ENCODE measurements around the gene TMEM38B.
"Not testable (repeated sequence)": the region's sequence is repeated elsewhere in the genome, so short reads cannot be mapped to it uniquely, and the experiment has no call there.

Gene TMEM38B

DNA sequence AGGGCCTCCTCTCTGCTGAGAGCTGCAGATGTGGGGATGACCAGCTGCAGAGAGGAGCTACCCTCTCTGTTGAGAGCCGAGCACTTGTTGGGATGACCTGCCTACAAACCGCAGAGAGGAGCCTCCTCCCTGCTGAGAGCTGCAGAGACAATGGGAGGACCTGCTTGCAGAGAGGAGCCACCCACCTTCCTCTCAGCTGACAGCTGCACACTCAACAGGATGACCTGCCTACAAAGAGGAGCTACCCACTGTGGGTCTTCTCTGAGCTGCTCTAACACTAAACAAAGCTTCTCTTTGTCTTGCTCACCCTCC, 19.6 kb downstream of the TMEM38B start:
- no peak for DNase-seq (ENCODE audit: low read depth in 1 of 2, low spot score in 1 of 2)

DNA sequence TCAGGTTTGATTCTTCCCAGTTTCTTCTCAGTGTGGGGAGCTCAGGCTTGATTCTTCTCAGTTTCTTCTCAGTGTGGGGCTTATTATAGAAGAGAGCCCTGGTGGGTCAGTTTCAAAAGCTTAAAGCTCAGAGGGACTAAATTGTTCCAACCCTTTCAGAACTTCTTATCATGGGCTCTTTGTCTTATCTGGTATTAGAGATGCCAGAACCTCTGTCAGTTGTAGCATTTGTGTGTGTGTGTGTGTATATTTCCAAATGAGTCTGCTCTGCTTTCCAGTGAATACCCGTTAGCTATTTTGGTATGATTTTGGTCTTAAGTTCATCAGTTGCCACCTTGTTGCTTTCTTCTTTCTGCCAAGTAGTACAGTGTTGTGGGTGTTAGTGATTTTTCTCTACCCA, 21.8 kb downstream of the TMEM38B start:
- no peak for DNase-seq (ENCODE audit: low read depth in 1 of 2, low spot score in 1 of 2)

DNA sequence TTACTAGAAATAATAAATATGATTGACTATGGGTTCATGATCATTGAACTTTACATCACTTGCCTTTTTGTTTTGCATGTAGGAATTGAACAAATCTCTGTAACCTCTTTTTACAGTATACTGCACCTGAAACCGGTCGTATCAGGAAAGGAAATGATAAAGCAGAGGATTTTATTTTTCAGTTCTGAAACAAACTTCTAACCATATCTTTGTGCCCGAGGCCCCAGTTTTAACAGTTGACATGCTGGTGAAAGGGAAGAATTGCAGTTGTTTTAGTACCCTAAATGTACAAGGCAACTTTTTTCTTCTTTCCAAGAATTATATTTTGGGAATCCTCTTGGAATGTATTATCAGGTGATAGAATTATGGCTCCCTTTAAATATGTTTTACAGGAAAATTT, 27.8 kb downstream of the TMEM38B start:
- no peak for DNase-seq (ENCODE audit: low read depth in 1 of 2, low spot score in 1 of 2)

DNA sequence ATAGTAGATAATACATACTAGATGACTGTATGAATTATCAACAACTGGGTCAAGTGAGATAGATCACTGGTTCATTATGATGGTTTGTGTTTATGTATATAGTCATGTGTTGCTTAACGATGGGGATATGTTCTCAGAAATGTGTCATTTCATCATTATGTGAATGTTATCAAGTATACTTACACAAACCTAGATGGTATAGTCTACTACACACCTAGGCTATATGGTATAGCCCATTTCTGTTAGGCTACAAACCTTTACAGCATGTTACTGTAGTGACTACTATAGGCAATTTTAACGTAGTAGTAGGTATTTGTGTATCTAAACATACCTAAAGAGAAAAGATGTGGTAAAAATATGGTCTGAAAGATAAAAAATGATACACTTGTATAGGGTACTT, 31.0 kb downstream of the TMEM38B start:
- no peak for DNase-seq (ENCODE audit: low read depth in 1 of 2, low spot score in 1 of 2)

DNA sequence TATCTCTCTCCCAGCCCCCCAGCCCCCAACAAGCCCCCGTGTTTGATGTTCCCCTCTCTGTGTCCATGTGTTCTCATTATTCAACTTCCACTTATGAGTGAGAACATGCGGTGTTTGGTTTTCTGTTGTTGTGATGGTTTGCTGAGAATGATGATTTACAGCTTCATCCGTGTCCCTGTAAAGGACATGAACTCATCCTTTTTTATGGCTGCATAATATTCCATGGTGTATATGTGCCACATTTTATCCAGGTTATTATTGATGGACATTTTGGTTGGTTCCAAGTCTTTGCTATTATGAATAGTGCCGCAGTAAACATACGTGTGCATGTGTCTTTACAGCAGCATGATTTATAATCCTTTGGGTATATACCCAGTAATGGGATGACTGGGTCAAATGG, 33.9 kb downstream of the TMEM38B start:
- DNase-seq (ENCODE audit: low read depth in 1 of 2, low spot score in 1 of 2): not testable (repeated sequence)

DNA sequence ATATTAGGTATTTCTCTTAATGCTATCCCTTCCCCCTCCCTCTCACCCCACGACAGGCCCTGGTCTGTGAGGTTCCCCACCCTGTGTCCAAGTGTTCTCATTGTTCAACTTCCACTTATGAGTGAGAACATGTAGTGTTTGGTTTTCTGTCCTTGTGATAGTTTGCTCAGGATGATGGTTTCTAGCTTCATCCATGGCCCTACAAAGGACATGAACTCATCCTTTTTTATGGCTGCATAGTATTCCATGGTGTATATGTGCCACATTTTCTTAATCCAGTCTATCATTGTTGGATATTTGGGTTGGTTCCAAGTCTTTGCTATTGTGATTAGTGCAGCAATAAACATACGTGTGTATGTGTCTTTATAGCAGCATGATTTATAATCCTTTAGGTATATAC, 37.1 kb downstream of the TMEM38B start:
- DNase-seq (ENCODE audit: low read depth in 1 of 2, low spot score in 1 of 2): not testable (repeated sequence)

DNA sequence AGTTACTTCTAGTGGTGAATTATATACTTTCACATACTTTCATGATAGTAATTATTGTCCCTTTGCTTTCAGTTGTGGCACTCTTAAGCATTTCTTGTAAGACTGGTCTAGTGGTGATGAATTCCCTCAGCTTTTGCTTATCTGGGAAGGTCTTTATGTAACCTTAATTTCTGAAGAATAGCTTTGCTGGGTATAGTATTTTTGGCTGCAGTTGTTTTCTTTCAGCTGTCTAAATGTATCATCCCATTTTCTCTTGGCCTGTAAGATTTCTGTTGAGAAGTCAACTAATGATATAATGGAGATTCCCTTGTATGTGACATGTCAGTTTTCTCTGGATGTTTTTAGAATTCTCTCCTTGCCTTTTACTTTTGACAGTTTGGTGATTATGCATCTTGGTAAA, 41.0 kb downstream of the TMEM38B start:
- no peak for DNase-seq (ENCODE audit: low read depth in 1 of 2, low spot score in 1 of 2)

DNA sequence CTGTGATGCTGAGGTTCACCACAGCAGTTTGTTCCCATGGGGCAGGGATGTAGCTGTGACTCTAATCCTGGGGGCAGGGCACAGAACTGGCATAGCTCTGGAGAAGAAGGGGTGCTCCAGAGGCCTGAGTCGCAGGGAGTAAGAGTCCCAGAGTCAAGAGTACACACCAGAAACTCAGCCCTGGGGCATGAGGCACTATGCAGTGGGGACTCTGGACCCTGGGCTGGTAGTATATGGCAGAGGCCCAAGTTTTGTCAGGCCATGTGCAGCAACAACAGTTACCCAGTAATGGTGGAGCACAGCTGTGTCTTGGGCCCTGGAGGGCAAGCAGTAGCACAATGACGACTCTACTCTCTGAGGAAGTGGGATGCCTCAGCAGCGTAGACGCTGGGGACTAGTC, 42.9 kb downstream of the TMEM38B start:
- no peak for DNase-seq (ENCODE audit: low read depth in 1 of 2, low spot score in 1 of 2)

DNA sequence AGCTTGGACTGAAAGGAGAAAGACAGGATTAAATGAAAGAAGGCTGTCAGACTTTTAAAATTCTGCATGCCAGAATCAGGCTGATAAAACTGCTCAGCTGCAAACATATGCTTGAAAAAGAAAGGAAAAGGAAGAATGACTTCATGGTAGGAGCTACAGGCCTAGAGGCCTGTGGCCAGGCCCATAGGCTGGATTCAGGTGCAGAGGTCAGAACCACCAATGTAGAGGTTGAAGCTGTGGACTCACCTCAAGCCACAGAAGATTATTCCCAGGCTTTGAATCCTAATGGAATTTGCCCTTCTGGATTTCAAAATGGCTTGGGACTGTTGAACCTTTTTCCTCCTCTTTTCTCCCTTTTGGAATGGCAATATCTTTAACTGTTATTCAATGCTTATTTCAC, 47.7 kb downstream of the TMEM38B start:
- no peak for DNase-seq (ENCODE audit: low read depth in 1 of 2, low spot score in 1 of 2)

DNA sequence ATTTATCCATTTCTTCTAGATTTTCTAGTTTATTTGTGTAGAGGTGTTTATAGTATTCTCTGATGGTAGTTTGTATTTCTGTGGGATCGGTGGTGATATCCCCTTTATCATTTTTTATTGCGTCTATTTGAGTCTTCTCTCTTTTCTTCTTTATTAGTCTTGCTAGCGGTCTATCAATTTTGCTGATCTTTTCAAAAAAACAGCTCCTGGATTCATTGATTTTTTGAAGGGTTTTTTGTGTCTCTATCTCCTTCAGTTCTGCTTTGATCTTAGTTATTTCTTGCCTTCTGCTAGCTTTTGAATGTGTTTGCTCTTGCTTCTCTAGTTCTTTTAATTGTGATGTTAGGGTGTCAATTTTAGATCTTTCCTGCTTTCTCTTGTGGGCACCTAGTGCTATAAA, 53.0 kb downstream of the TMEM38B start:
- not testable (repeated sequence) for DNase-seq (ENCODE audit: low read depth in 1 of 2, low spot score in 1 of 2)

DNA sequence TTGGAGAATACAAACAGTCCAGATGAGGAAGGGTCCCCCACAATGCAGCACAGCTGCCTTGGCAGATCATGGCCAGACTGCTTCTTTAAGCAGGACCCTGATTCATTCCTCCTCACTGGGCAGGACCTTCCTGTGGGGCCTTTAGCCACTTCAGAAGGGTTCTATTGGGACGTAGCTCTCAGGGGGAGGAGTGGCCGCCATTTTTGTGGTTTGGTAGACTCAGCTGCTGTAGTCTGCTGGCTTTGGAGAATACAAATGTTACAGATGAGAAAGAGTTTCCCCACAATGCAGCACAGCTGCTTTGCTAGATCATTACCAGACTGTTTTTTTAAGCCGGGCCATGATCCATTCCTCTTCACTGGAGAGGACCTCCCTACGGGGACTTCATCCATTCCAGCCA, 57.4 kb downstream of the TMEM38B start:
- DNase-seq (ENCODE audit: low read depth in 1 of 2, low spot score in 1 of 2): no peak

DNA sequence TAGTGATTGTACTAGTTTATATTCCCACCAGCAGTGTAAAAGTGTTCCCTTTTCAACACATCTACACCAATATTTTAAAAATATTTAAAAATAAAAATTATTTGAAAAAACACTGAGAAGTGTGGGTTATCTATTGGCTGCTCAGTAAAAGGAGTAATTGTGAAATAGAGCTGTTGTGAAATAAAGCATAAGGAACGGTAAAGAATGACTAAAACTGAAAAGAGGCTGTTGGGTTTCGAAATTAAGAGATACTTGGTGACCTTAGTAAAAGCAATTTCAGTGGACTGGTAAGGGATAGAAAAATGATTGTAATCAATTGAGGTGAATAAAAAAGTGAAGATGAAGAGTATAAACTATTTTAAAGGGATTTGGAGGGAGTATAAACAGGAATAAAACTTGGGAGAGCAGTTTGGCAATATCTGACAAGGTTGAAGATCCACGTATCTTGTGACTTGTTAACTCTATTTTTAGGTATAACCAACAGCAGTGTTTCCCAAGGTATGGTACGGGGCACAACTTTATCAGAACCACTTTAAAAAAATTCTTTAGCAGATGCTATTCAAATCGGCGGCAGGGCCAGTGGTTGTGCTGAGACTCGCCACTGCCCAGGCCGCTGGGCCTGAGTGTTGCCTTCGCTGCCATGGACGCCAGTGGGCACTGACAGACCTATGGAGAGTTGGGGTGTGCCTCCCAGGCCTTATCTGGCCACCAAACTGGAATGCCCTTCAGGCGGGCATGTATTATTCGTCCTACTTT, 63.3 kb downstream of the TMEM38B start:
- DNase-seq (ENCODE audit: low read depth in 1 of 2, low spot score in 1 of 2): no peak

DNA sequence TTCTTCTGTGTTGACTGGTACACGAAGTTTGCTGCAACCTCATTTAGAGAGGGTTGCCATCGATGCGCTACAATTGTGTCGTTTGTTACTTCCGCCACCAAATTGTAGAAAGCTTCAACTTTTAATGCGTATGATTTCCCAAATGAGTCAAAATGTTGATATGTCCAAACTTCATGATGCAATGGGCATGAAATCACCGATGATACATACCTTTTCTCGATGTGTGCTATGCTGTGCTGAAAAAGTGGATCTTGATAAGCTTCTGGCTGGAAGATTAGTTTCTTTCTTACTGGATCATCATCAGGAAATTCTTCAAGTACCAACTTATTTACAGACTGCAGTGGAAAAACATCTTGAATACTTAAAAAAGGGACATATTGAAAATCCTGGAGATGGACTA, 65.7 kb downstream of the TMEM38B start:
- DNase-seq (ENCODE audit: low read depth in 1 of 2, low spot score in 1 of 2): no peak

DNA sequence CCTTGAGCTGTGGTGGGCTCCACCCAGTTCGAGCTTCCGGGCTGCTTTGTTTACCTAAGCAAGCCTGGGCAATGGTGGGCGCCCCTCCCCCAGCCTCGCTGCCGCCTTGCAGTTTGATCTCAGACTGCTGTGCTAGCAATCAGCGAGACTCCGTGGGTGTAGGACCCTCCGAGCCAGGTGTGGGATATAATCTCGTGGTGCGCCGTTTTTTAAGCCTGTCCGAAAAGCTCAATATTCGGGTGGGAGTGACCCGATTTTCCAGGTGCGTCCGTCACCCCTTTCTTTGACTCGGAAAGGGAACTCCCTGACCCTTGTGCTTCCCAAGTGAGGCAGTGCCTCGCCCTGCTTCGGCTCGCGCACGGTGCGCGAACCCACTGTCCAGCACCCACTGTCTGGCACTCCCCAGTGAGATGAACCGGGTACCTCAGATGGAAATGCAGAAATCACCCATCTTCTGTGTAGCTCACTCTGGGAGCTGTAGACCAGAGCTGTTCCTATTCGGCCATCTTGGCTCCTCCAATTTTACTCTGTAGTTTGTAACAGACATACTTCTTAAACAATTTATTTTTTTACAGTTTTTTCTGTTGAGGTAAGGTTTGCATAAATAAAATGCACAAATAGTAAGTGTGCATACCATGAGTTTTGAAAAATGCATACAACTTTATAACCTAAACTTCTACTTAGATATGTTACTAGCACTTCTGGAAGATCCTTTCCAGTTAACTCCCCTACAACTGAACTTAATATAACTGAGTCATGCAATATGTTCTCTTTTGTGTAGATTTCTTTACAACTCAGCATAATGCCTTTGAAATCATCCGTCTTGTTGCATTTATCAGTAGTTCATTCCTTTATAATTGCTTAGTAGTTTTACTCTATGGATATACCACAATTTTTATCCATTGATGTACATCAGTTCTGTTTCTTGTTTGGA, 88.5 kb downstream of the TMEM38B start:
- not testable (repeated sequence) for DNase-seq (ENCODE audit: low read depth in 1 of 2, low spot score in 1 of 2)

DNA sequence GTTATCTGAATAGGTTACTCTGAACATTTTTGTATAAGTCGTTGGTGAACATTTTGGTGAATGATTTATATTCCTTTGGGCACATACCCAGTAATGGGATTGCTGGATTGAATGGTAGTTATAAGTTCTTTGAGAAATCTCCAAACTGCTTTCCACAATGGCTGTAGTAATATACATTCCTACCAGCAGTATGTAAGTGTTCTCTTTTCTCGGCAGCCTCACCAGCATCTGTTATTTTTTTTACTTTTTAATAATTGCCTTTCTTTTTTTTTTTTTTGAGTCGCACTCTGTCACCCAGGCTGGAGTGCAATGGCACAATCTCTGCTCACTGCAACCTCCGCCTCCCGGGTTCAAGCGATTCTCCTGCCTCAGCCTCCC, 89.1 kb downstream of the TMEM38B start:
- not testable (repeated sequence) for DNase-seq (ENCODE audit: low read depth in 1 of 2, low spot score in 1 of 2)

DNA sequence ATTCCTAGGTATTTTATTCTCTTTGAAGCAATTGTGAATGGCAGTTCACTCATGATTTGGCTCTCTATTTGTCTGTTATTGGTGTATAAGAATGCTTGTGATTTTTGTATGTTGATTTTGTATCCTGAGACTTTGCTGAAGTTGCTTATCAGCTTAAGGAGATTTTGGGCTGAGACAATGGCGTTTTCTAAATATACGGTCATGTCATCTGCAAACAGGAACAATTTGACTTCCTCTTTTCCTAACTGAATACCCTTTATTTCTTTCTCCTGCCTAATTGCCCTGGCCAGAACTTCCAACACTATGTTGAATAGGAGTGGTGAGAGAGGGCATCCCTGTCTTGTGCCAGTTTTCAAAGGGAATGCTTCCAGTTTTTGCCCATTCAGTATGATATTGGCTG, 92.5 kb downstream of the TMEM38B start:
- DNase-seq (ENCODE audit: low read depth in 1 of 2, low spot score in 1 of 2): not testable (repeated sequence)

DNA sequence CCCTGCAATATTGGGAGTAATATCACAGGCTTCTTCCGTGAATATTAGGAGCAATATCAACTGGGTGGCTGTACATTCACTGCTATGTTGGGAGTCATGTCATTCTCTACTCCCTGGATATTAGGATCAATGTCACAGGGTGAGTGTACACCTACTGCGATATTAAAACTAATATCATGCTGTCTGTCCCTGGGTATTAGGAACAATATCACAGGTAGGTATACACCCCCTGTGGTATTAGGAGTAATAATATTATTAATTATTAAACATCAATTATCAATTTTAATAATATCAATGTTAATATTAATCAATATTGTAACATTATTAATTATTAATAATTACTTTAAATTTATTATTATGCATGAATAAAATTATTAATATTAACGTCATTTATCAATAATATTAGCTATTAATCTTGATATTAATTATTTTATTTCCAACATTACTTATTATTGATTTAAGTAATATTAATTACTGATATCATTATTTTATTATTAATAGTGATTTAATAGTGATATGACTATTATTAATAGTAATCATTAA, 121.9 kb downstream of the TMEM38B start:
- no peak for DNase-seq (ENCODE audit: low read depth in 1 of 2, low spot score in 1 of 2)

DNA sequence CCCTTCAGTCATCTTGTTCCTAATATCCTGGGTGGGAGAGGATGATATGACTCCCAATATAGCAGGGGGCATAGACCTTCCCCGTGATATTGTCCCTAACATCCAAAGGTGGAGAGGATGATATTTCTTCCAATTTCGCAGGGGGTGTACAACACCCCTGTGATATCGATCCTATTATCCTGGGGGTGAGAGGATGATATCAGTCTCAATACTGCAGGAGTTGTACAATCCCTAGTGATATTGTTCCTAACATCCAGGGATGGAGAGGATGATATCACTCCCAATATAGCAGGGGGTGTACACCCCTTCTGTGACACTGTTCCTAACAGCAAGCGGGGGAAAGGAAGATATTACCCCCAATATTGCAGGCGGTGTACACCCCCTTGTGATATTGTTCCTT, 122.6 kb downstream of the TMEM38B start:
- DNase-seq (ENCODE audit: low read depth in 1 of 2, low spot score in 1 of 2): no peak

DNA sequence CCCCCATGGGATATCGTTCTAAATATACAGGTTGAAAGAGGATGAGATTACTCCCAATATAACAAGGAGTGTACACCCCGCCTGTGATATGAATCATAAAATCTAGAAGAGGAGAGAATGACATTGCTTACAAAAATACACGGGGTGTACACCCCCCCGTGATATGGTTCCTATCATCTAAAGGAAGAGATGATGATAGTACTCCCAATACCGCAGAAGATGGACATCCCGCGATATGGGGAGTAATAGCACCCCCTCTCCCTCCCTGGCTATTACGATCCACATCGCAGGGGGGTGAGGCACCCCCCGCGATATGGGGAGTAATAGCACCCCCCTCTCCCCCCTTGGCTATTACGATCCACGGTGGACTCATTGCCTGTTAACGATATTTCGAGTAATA, 124.6 kb downstream of the TMEM38B start:
- DNase-seq (ENCODE audit: low read depth in 1 of 2, low spot score in 1 of 2): no peak

DNA sequence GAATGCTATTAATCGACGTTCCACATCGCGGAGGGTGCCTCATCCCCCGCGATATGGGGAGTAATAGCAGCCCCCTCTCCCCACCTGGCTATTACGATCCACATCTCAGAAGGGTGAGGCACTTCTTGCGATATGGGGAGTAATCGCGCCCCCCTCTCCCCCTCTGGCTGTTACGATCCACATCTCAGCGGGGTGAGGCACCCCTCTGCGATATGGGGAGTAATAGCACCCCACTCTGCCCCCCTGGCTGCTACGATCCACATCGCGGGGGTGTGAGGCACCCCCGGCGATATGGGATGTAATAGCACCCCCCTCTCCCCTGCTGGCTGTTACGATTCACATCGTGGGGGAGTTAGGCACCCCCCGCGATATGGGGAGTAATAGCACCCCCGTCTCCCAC, 128.5 kb downstream of the TMEM38B start:
- no peak for DNase-seq (ENCODE audit: low read depth in 1 of 2, low spot score in 1 of 2)

Measured in activated CD4-positive, alpha-beta T cell treated with anti-CD3 and anti-CD28 coated beads, Interleukin-2, amount 50 U/mL, for 24 hours (primary cell).